CD14-positive monocyte (primary cell): ENCODE measurements around the gene LHFPL3. TPM values are rescaled to one million over a fixed set of nuclear protein-coding genes. Genes with fewer than 3 reads are reported as not detected.

Experiments used
- DNase-seq, 3 donors: peaks; one replicate each; pipeline ENCODE4 v3.0.0-alpha.2; 2011 to 2022
- H2AFZ ChIP-seq: 2 replicates; pipeline ENCODE4 v1.6.0; 2012; ENCODE audit warnings: mild to moderate bottlenecking, low read depth, low read length, inconsistent platforms; ENCODE audit not compliant: insufficient read depth, poor library complexity, severe bottlenecking
- H3K27ac ChIP-seq, 2 donors: 1 replicate in 1 of 2; 2 replicates in 1 of 2; pipeline ENCODE4 v1.5.1; 2012 to 2013; ENCODE audit warnings: low read length in 2 of 2, control low read depth in 1 of 2, inconsistent platforms in 1 of 2, low read depth in 1 of 2, mild to moderate bottlenecking in 1 of 2
- H3K27me3 ChIP-seq, 2 donors: one replicate each; pipeline versions ENCODE4 v1.6.0 to v1.6.1; 2011 to 2013; ENCODE audit warnings: low read length in 2 of 2; ENCODE audit not compliant: control insufficient read depth in 2 of 2, insufficient read depth in 2 of 2
- H3K36me3 ChIP-seq, 2 donors: replicated peaks in 1 of 2; 1 replicate in 1 of 2; 2 replicates in 1 of 2; pipeline versions ENCODE4 v1.5.1 to v1.6.1; 2012 to 2013; ENCODE audit warnings: low read length in 2 of 2, control low read depth in 1 of 2, inconsistent platforms in 1 of 2, mild to moderate bottlenecking in 1 of 2; ENCODE audit not compliant: insufficient read depth in 2 of 2, control insufficient read depth in 1 of 2
- H3K4me1 ChIP-seq, 2 donors: 1 replicate in 1 of 2; 2 replicates in 1 of 2; pipeline versions ENCODE4 v1.5.1 to v1.6.1; 2012 to 2013; ENCODE audit warnings: low read length in 2 of 2, control low read depth in 1 of 2, inconsistent platforms in 1 of 2, mild to moderate bottlenecking in 1 of 2, moderate library complexity in 1 of 2; ENCODE audit not compliant: insufficient read depth in 2 of 2, control insufficient read depth in 1 of 2
- H3K4me2 ChIP-seq: replicated peaks from 2 replicates; pipeline ENCODE3; 2012; ENCODE audit warnings: low read length, moderate library complexity, mild to moderate bottlenecking; ENCODE audit not compliant: poor library complexity, severe bottlenecking; ENCODE audit errors: extremely low read depth
- H3K4me3 ChIP-seq, 3 experiments: fragments of 200-600 bp in 1 of 3; sonication (generic) in 1 of 3; replicated peaks in 1 of 3; 1 replicate in 2 of 3; 2 replicates in 1 of 3; pipeline ENCODE4 v1.5.1; 2011 to 2013; ENCODE audit warnings: low read length in 3 of 3, mild to moderate bottlenecking in 3 of 3, control low read depth in 2 of 3, low read depth in 2 of 3, inconsistent platforms in 1 of 3, moderate library complexity in 1 of 3
- H3K79me2 ChIP-seq: 2 replicates; pipeline ENCODE4 v1.6.0; 2012; ENCODE audit warnings: mild to moderate bottlenecking, control low read depth, inconsistent platforms, low read length, moderate library complexity; ENCODE audit not compliant: insufficient read depth
- H3K9ac ChIP-seq: 2 replicates; pipeline ENCODE4 v1.6.0; 2017; ENCODE audit warnings: low read length, mild to moderate bottlenecking; ENCODE audit not compliant: insufficient read depth, poor library complexity, severe bottlenecking
- H3K9me3 ChIP-seq, 2 donors: replicated peaks in 1 of 2; 1 replicate in 1 of 2; 2 replicates in 1 of 2; pipeline versions ENCODE4 v1.5.1 to v1.6.1; 2012 to 2013; ENCODE audit warnings: low read length in 2 of 2, control low read depth in 1 of 2; ENCODE audit not compliant: control insufficient read depth in 1 of 2, insufficient read depth in 1 of 2
- H4K20me1 ChIP-seq: 2 replicates; pipeline ENCODE4 v1.6.0; 2012; ENCODE audit warnings: mild to moderate bottlenecking, low read length, control low read depth, moderate library complexity; ENCODE audit not compliant: insufficient read depth
- H3K27ac Mint-ChIP-seq, 7 donors: one replicate each; pipeline ENCODE4 v1.8.0; 2020; ENCODE audit warnings: mild to moderate bottlenecking in 7 of 7, mixed read lengths in 7 of 7, moderate library complexity in 6 of 7, inconsistent platforms in 2 of 7
- H3K27me3 Mint-ChIP-seq, 3 donors: one replicate each; pipeline ENCODE4 v1.8.0; 2021 to 2022; ENCODE audit warnings: low read depth in 3 of 3, mild to moderate bottlenecking in 3 of 3, mixed read lengths in 3 of 3, moderate library complexity in 3 of 3, inconsistent platforms in 1 of 3
- H3K36me3 Mint-ChIP-seq, 2 donors: one replicate each; pipeline ENCODE4 v1.8.0; 2020; ENCODE audit warnings: mixed read lengths in 2 of 2, inconsistent platforms in 1 of 2, mild to moderate bottlenecking in 1 of 2
- H3K4me1 Mint-ChIP-seq: one replicate; pipeline ENCODE4 v1.8.0; 2020; ENCODE audit warnings: mild to moderate bottlenecking, mixed read lengths
- H3K4me3 Mint-ChIP-seq, 2 donors: one replicate each; pipeline ENCODE4 v1.8.0; 2020; ENCODE audit warnings: mild to moderate bottlenecking in 2 of 2, mixed read lengths in 2 of 2, moderate library complexity in 1 of 2
- H3K9me3 Mint-ChIP-seq, 7 donors: one replicate each; pipeline ENCODE4 v1.8.0; 2020 to 2022; ENCODE audit warnings: mixed read lengths in 7 of 7, mild to moderate bottlenecking in 6 of 7, moderate library complexity in 6 of 7, inconsistent platforms in 2 of 7
- WGBS: methylation state at CpG from one replicate; pipeline ENCODE4 v1.1.5; 2013; ENCODE audit warnings: missing lambda C conversion rate; ENCODE audit not compliant: insufficient coverage; 5-methylcytosine and 5-hydroxymethylcytosine counted together
- intact Hi-C, 2 donors: fragments of 100-400 bp; cut with micrococcal nuclease; formaldehyde crosslinking; loops; one replicate each; pipeline versions ENCODE4 v1.15.0 to v1.15.1; 2023
- polyA plus RNA-seq, 3 donors: library from polyadenylated mRNA; depleted of rRNA in 1 of 3; unstranded in 2 of 3; stranded (reverse) in 1 of 3; fragments of 300-500 nt in 2 of 3; fragments of >200 nt in 1 of 3; fragmentation: Illumina TruSeq in 2 of 3; gene quantifications; 1 replicate in 2 of 3; 2 replicates in 1 of 3; pipeline ENCODE4 v1.2.3, GENCODE V29; 2012 to 2021
- TF ChIP-seq, protein P1 (sequence below): fragments of 200-600 bp; IDR thresholded peaks from one replicate; pipeline ENCODE4 v1.8.0; 2022; ENCODE audit warnings: antibody characterized with exemption, mild to moderate bottlenecking

The LHFPL3 gene
- polyA plus RNA-seq, 3 donors, result not detected

- no peaks in the 10 kb centered on the region for H4K20me1 ChIP-seq
- H3K27me3 Mint-ChIP-seq, result peaks cover 0 to 2% (median 0%) of the 10 kb centered on the region in 3 donors
- no peak for DNase-seq
- intact Hi-C loops, result no loop called here
- WGBS, result no CpG with 5 or more reads among the region's 5 CpGs
- peaks cover 0 to 3% (median 0%) of the 10 kb centered on the region in 7 donors for H3K9me3 Mint-ChIP-seq
- no peak overlapping the region for H3K4me3 ChIP-seq
- no peaks in the 10 kb centered on the region for H3K4me1 ChIP-seq
- no peaks in the 10 kb centered on the region for H3K36me3 Mint-ChIP-seq
- no peak overlapping the region for H2AFZ ChIP-seq
- H3K36me3 ChIP-seq, result no peaks in the 10 kb centered on the region
- no peak overlapping the region for H3K27ac ChIP-seq
- no peaks in the 10 kb centered on the region for H3K4me1 Mint-ChIP-seq
- H3K27me3 ChIP-seq, result no peaks in the 10 kb centered on the region
- no peak overlapping the region for H3K4me3 Mint-ChIP-seq
- no peak overlapping the region for H3K9ac ChIP-seq
- TF ChIP-seq, protein P1, sequence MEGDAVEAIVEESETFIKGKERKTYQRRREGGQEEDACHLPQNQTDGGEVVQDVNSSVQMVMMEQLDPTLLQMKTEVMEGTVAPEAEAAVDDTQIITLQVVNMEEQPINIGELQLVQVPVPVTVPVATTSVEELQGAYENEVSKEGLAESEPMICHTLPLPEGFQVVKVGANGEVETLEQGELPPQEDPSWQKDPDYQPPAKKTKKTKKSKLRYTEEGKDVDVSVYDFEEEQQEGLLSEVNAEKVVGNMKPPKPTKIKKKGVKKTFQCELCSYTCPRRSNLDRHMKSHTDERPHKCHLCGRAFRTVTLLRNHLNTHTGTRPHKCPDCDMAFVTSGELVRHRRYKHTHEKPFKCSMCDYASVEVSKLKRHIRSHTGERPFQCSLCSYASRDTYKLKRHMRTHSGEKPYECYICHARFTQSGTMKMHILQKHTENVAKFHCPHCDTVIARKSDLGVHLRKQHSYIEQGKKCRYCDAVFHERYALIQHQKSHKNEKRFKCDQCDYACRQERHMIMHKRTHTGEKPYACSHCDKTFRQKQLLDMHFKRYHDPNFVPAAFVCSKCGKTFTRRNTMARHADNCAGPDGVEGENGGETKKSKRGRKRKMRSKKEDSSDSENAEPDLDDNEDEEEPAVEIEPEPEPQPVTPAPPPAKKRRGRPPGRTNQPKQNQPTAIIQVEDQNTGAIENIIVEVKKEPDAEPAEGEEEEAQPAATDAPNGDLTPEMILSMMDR, result no peak
- no peaks in the 10 kb centered on the region for H3K9me3 ChIP-seq
- no peak overlapping the region for H3K27ac Mint-ChIP-seq
- H3K79me2 ChIP-seq, result no peaks in the 10 kb centered on the region
- H3K4me2 ChIP-seq, result no peak overlapping the region
Measured at GRCh38 chr7:104450861-104451260, 122.5 kb downstream of the LHFPL3 start.

DNA sequence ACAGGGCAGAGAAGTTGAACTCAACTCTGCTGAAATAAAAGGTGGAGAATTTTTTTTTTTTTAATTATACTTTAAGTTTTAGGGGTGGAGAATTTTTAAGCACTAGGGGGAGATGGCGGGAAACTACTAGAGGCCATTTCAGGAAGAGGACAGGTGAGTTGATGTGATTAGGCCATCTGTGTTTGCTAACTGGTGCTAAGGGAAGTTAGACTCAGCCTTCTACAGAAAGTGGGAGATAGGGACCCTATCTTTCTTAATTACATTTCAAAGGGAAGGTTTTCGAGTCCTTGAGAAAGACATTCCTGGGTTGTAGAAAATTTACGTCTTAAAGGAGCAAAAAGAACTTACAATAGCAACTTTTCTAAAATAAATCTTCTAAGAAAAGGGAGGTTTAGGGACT lies 124.8 kb downstream of the LHFPL3 start:
- Histone ChIP-seq H3K4me2 (no peak overlapping the region), H3K79me2 (no peaks in the 10 kb centered on the region), H2AFZ (no peak overlapping the region), H3K4me1 (no peaks in the 10 kb centered on the region), H3K27ac (no peak overlapping the region), H3K36me3 (no peaks in the 10 kb centered on the region), H4K20me1 (no peaks in the 10 kb centered on the region), H3K9ac (no peak overlapping the region), H3K9me3 (no peaks in the 10 kb centered on the region), H3K4me3 (no peak overlapping the region), H3K27me3 (no peaks in the 10 kb centered on the region)
- DNase-seq, result no peak
- H3K27ac Mint-ChIP-seq, result no peak overlapping the region
- intact Hi-C loops, result no loop called here
- H3K4me3 Mint-ChIP-seq, result no peak overlapping the region
- H3K4me1 Mint-ChIP-seq, result no peaks in the 10 kb centered on the region
- H3K36me3 Mint-ChIP-seq, result no peaks in the 10 kb centered on the region
- H3K9me3 Mint-ChIP-seq, result peaks cover 0 to 3% (median 0%) of the 10 kb centered on the region in 7 donors
- H3K27me3 Mint-ChIP-seq, result peaks cover 0 to 2% (median 0%) of the 10 kb centered on the region in 3 donors
- 100% methylated on average over 1 of the region's 3 CpGs for WGBS
- TF ChIP-seq, protein P1, result no peak
